NCI-H2081 treated with DMSO at 0.1 percent for 48 hours (cell line): Measurements from ENCODE around the gene WAPL.
"Not testable (repeated sequence)": the region's sequence is repeated elsewhere in the genome, so short reads cannot be mapped to it uniquely, and the experiment has no call there.

Source experiments
- DNase-seq: peaks from one replicate; lab custom pipeline; 2025; lab: John Stamatoyannopoulos, UW

The WAPL gene

DNA sequence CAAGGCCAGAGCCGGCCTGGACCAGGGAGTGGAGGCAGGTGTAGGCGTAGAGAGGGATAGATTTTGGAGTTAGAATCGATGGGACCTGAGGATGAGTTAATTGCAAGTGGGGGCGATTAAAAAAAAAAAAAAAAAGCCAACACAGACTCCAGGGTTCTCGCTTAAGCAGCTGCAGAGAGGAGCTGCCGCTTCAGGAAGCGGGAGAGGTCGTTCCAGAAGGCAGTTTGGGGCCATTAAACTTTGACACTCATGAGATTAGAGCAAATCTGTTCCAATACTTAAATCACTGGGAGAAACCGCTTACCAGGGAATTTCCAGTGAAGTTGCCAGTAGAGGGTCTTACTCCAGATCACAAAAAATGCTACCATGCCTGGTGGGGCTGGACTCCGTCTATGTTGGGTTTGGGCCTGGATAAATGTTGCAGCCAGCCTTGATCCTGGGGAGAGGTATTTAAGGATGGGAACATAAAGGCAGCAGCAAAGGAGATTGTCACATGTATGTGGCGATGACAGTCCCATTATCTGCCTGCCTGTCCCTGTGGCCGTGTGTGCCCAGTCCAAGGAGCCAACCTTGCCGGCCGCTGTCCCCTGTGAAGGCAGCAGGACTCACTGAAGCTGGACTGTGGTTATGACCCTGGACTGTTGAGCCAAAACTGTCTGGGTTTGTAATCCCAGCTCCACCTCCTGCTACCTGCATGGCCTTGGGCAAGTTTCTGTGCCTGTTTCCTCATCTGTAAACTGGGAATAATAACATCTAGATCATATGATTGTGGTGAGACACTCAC lies 131.1 kb downstream of the WAPL start:
- no peak for DNase-seq

DNA sequence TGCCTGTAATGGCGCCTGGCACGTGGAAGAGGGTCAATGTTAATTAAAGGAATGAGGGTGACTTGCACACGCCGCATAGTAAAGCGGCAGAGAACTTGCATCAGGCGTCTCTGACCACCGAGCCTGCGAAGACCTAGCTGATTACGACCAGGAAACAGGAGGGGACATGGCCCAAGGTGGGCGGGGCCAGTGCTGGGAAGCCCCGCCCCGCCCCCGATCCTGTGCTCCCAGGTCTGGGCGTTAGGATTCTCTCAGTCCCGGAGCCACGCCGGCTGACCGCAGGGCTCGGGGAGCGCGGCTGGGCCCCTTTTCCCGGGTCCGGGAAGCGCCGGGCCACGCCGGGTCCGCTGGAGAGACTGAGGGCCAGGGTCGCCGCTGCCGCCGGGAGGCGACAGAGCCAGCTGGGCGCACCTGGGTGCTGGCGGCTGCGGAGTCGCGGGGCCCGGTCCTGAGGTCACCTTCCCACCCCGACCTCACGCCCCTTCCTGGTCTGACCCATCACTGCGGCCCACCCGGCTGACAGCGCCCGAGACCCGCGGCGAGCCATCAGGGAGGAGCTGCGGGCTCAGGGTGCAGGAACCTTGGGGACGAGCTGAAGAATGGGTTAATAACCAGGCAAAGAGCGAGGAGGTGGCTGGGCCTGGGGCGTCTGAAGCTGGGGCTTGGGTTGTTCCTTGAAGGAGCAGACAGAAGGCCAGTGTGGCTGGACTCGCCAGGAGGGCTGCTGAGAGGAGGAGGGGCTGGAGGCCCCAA lies 132.0 kb downstream of the WAPL start:
- no peak for DNase-seq

DNA sequence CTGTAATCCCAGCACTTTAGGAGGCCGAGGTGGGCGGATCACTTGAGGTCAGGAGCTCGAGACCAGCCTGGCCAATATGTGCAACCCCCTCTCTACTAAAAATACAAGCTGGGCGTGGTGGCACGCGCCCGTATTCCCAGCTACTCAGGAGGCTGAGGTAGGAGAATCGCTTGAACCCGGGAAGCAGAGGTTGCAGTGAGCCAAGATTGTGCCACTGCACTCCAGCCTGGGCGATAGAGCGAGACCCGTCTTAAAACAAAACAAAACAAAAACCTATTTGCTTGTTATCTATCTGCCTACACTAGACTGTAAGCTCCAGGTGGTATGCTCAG lies 132.5 kb downstream of the WAPL start:
- DNase-seq: not testable (repeated sequence)

DNA sequence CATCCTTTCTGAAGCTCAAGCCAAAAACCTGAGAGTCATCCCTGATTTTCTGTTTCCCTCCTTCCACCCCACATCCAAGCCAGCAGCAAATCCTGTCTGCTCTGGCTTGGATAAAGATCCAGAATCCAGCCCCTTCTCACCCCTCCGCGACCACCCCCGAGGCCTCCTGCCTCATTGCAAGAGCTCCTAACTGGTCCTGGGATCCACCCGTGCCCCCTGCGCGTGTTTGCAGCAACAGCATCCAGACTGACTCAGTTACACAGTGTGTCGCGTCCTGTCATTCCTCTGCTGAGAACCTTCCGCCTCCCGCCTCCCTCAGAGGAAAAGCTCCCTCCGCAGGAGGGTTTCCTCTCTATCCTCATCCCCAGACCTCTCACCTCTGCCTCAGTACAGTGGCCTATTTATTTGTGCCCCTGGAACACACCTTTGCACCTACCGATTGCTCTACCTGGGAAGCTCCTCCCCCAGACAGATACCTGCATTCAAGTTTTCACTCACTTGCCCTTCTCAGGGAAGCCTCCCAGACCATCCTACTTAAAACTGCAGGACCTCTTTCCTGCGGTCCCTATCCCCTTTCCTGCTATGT lies 133.4 kb downstream of the WAPL start:
- DNase-seq: no peak

DNA sequence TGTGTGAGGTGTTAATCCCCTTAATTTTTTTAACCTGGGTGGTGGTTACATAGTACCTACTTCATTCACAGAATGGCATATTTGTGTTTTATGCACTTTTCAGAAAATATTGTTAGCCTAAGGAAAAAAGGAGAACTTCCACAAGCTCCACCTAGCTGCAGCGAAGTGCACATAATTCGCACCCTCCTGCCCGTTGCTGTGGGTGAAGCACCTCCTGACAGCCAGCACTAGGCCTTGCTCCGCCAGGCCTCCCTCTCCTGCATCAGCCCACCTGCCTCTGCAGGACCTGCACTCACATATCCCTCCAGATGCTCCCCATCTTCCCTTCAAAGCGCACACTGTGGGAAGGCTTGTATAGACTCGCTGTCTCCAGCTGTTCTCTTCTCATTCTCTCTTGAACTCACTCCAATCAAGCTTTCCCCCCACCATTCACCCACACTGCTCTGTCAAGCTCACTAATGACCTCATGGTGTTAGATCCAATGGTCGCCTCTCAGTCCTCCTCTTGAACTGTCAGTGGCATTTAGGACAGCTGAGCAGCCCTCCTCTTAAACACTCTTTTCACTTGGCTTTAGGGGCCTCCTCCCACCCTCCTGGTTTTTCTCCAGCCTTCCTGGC lies 134.3 kb downstream of the WAPL start:
- DNase-seq: no peak

DNA sequence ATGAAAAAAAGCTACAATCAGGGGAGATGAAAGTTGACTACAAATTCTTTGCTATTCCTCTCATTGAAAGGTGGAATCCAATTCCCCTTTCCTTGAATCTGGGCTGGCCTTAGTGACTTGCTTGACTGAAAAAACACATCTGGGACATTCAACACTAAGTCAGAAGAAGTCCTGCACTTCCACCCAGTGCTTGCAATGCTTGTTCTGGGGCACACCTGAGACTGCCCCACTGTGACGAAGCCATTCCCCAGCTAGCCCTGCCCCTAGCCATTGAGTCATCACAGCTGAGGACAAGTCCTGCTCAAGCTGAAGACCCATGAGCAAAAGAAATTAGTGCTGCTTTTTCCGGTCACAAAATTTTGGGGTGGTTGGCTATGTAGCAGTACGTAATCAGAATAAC lies 135.8 kb downstream of the WAPL start:
- DNase-seq: no peak
